Calu3 (cell line): ENCODE measurements around the gene NFATC1. TPM values are rescaled to one million over a fixed set of nuclear protein-coding genes. Genes with fewer than 3 reads are reported as not detected.

Source experiments
- BruUV-seq: library from RNA; stranded (reverse); fragments of 400-500 nt; replicated peaks from 2 replicates; lab custom pipeline; 2021; lab: Mats Ljungman, UMichigan
- CTCF ChIA-PET: fragments of 300-600 bp; sonication (Branson Sonifier 250); formaldehyde crosslinking; loops from one replicate; lab custom pipeline; 2022; ENCODE audit warnings: antibody characterized with exemption; lab: Charles Lee
- DNase-seq: peaks from one replicate; pipeline ENCODE4 v3.0.0; 2022
- H3K27ac Mint-ChIP-seq: one replicate; pipeline ENCODE4 v1.8.0; 2022; ENCODE audit warnings: mixed read lengths; ENCODE audit not compliant: unreplicated experiment
- H3K27me3 Mint-ChIP-seq: one replicate; pipeline ENCODE4 v1.8.0; 2022; ENCODE audit warnings: mixed read lengths; ENCODE audit not compliant: unreplicated experiment
- H3K36me3 Mint-ChIP-seq: one replicate; pipeline ENCODE4 v1.8.0; 2022; ENCODE audit warnings: mild to moderate bottlenecking, moderate library complexity, mixed read lengths; ENCODE audit not compliant: insufficient read depth, unreplicated experiment
- H3K4me1 Mint-ChIP-seq: one replicate; pipeline ENCODE4 v1.8.0; 2022; ENCODE audit warnings: mild to moderate bottlenecking, low read depth, mixed read lengths; ENCODE audit not compliant: unreplicated experiment
- H3K4me3 Mint-ChIP-seq: one replicate; pipeline ENCODE4 v1.8.0; 2022; ENCODE audit warnings: mild to moderate bottlenecking, low read depth, moderate library complexity, mixed read lengths; ENCODE audit not compliant: unreplicated experiment
- H3K9me3 Mint-ChIP-seq: one replicate; pipeline ENCODE4 v1.8.0; 2022; ENCODE audit warnings: low read depth, mixed read lengths; ENCODE audit not compliant: unreplicated experiment
- intact Hi-C: fragments of 100-400 bp; cut with micrococcal nuclease; formaldehyde crosslinking; loops from one replicate; pipeline ENCODE4 v1.10.0; 2022; ENCODE audit not compliant: unreplicated experiment
- total RNA-seq: library from RNA; stranded (reverse); gene quantifications from 2 replicates; pipeline ENCODE4 v1.2.3, GENCODE V29; 2022
- TF ChIP-seq, protein P1 (sequence below): fragments of 200-600 bp; IDR thresholded peaks from one replicate; pipeline ENCODE4 v1.8.0; 2022; ENCODE audit warnings: antibody characterized with exemption; ENCODE audit not compliant: unreplicated experiment

The NFATC1 gene
- total RNA-seq, 1 experiment from 2014 or later, result 5.9 TPM

DNA sequence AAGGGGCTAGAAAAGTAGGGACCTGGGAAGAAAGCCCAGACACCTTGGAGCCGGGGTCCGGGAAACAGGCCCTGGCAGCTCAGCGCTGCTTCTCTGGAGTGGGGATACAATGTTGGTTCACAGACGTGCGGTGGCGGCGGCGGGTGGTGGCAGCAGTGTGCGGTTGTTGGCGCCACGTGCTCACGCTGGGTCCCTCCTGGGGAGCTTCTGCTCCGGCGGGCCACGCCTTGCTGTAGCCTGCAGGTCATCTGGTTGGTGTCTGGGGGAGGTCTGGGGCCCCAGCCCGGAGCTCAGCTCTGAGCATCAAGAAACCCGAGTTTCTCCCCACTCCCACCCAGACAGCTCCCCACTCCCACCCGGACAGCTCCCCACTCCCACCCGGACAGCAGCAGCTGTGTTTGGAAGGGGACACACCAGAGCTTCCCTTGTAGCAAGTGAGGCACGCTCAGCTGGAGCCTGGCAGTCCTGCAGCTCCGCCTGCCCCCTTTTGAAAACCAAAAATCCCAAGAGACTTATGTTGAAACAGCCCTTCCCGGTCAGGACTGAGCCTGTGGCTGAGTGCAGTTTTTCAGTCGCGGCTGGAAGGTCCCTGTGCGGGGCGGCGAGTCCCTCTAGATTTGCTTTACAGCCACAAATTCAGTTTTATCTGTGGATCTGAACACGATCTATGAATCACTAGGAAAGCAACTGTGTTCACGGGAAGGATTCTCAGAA is 46.9 kb downstream of the NFATC1 start:
- CTCF ChIA-PET, result no interaction called here
- Mint-ChIP-seq H3K9me3 (no peaks in the 10 kb centered on the region), H3K27ac (no peak overlapping the region)

DNA sequence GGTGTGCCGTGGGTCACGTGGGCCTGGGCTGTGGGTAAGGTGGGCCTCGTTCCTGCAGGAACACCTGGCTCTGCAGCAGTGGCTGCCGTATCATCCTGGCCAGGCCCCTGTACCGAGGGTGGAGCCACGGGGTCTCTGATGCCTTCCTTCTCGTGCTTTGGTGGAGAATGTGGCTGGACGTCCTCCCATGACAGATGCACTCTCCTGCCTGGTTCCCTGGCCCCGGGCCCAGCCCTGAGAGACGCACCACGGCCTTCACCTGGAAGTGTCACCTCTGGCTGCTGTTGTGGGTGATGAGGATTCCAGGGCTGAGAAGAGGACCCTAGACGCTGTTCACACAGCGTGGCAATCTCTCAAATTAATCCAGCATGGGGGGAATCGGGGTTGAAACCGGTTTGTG is 49.5 kb downstream of the NFATC1 start:
- no peaks in the 10 kb centered on the region for H3K9me3 Mint-ChIP-seq
- intact Hi-C loops, result no loop called here
- H3K36me3 Mint-ChIP-seq, result no peaks in the 10 kb centered on the region
- CTCF ChIA-PET, result no interaction called here
- no peak overlapping the region for H3K27ac Mint-ChIP-seq
- H3K4me1 Mint-ChIP-seq, result no peaks in the 10 kb centered on the region
- no peak overlapping the region for H3K4me3 Mint-ChIP-seq
- no peaks in the 10 kb centered on the region for H3K27me3 Mint-ChIP-seq
- no TSS peak for BruUV-seq
- TF ChIP-seq, protein P1, sequence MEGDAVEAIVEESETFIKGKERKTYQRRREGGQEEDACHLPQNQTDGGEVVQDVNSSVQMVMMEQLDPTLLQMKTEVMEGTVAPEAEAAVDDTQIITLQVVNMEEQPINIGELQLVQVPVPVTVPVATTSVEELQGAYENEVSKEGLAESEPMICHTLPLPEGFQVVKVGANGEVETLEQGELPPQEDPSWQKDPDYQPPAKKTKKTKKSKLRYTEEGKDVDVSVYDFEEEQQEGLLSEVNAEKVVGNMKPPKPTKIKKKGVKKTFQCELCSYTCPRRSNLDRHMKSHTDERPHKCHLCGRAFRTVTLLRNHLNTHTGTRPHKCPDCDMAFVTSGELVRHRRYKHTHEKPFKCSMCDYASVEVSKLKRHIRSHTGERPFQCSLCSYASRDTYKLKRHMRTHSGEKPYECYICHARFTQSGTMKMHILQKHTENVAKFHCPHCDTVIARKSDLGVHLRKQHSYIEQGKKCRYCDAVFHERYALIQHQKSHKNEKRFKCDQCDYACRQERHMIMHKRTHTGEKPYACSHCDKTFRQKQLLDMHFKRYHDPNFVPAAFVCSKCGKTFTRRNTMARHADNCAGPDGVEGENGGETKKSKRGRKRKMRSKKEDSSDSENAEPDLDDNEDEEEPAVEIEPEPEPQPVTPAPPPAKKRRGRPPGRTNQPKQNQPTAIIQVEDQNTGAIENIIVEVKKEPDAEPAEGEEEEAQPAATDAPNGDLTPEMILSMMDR, result no peak
- no peak for DNase-seq

More for the DNA sequence above, 46.9 kb downstream of the NFATC1 start:
- no peaks in the 10 kb centered on the region for H3K4me1 Mint-ChIP-seq
- TF ChIP-seq, protein P1, result no peak
- no peak overlapping the region for H3K4me3 Mint-ChIP-seq
- DNase-seq, result no peak
- no peaks in the 10 kb centered on the region for H3K36me3 Mint-ChIP-seq
- no peaks in the 10 kb centered on the region for H3K27me3 Mint-ChIP-seq
- intact Hi-C loops, result no loop called here
- no TSS peak for BruUV-seq

DNA sequence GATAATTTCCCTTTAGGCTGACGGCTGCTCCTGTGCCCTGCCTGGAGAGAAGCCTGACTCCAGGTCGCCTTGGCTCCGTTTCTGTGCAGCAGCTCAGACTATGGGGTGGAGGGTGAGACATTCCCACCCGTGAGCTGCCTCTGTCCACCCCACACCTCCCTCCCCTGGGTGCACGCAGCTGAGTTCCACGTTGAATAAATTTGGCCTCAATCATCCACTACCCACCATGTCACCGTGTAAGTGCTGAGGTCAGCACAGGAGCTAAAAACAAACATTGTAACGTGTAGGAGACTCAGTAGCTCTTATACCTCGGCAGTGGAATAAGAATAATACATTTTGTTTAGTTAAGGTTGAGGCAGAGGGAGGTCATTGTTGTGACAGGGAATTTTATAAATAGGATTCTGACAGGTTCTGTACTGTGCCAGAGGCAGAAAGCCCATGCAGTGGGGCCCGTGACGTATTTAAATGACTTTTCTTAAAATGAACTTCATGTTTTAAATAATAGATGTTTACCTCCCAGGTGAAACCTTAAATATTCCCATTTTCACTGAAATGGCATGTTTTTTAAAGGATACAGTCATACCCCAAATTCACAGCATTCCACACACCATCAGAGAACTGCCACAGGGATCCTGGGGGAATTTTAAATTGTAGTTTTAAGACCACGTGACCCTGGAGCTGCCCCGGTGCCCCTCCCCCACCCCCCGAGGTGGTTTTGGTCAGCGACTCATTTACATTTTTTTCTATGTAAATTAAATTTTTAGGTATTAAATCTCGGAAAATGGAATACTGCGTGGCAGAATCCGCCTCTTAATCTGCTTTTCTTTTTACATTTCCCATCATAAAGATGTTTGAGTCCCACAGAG is 50.2 kb downstream of the NFATC1 start:
- no peak overlapping the region for H3K27ac Mint-ChIP-seq
- CTCF ChIA-PET, result no interaction called here
- no peak overlapping the region for H3K4me3 Mint-ChIP-seq
- BruUV-seq, result no TSS peak
- no peak for DNase-seq
- intact Hi-C loops, result no loop called here
- H3K36me3 Mint-ChIP-seq, result no peaks in the 10 kb centered on the region
- H3K9me3 Mint-ChIP-seq, result no peaks in the 10 kb centered on the region
- H3K27me3 Mint-ChIP-seq, result no peaks in the 10 kb centered on the region
- H3K4me1 Mint-ChIP-seq, result no peaks in the 10 kb centered on the region
- TF ChIP-seq, protein P1, result no peak

DNA sequence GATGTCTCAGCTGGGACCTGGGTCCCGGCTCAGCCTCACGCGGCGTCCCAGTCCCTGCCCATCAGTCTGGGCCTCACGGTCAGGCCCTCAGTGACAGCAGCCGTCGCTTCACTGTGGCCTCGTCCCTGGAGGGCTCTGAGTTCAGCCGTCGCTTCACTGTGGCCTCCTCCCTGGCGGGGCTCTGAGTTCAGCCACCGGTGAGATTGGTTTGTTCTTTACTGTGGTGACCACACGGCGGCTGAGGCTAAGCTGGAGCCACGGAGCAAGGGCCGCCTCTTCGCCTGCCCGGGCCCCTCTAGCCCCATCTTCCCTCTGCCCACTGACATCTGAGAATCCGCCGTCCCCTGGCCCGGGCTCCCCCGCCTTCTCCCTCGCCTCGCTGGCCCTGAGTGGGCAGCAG is 51.2 kb downstream of the NFATC1 start:
- Mint-ChIP-seq H3K4me1 (no peaks in the 10 kb centered on the region), H3K27ac (no peak overlapping the region), H3K4me3 (no peak overlapping the region), H3K9me3 (no peaks in the 10 kb centered on the region), H3K36me3 (no peaks in the 10 kb centered on the region), H3K27me3 (no peaks in the 10 kb centered on the region)
- CTCF ChIA-PET, result no interaction called here
- intact Hi-C loops, result no loop called here
- TF ChIP-seq, protein P1, result no peak
- DNase-seq, result no peak
- no TSS peak for BruUV-seq
